Tibial nerve (tissue), 4 donors: ENCODE data around the gene GMIP. TPM values are rescaled to one million over a fixed set of nuclear protein-coding genes. Genes with fewer than 3 reads are reported as not detected.

Experiments
- DNase-seq, 2 donors: peaks; one replicate each; pipeline ENCODE4 v3.0.0-alpha.2; 2019; ENCODE audit warnings: low spot score in 2 of 2
- H3K27ac ChIP-seq, 4 donors: fragments of 200-600 bp; sonication (generic) in 3 of 4; one replicate each; pipeline ENCODE4 v1.5.1; 2017 to 2019; ENCODE audit warnings: mild to moderate bottlenecking in 1 of 4
- H3K27me3 ChIP-seq, 2 donors: fragments of 200-600 bp; sonication (generic) in 1 of 2; one replicate each; pipeline versions ENCODE4 v1.5.1 to v1.6.0; 2017 to 2019
- H3K36me3 ChIP-seq, 3 donors: fragments of 200-600 bp; sonication (generic); one replicate each; pipeline ENCODE4 v1.5.1; 2018 to 2019
- H3K4me1 ChIP-seq, 4 donors: fragments of 200-600 bp; sonication (generic) in 3 of 4; one replicate each; pipeline ENCODE4 v1.5.1; 2017 to 2019
- H3K4me3 ChIP-seq, 4 donors: fragments of 200-600 bp; sonication (generic) in 3 of 4; one replicate each; pipeline ENCODE4 v1.5.1; 2017 to 2019; ENCODE audit warnings: mild to moderate bottlenecking in 1 of 4, moderate library complexity in 1 of 4
- H3K9me3 ChIP-seq, 4 donors: fragments of 200-600 bp; sonication (generic) in 3 of 4; one replicate each; pipeline ENCODE4 v1.5.1; 2017 to 2019
- CTCF ChIP-seq, 5 experiments: fragments of 200-600 bp in 3 of 5; fragments of 450-650 bp in 2 of 5; sonication (generic) in 3 of 5; IDR thresholded peaks; one replicate each; pipeline ENCODE4 v1.5.1; 2016 to 2019; ENCODE audit warnings: antibody characterized with exemption in 5 of 5, mild to moderate bottlenecking in 3 of 5, moderate library complexity in 2 of 5
- EP300 ChIP-seq, 2 donors: sonication (generic); formaldehyde crosslinking; IDR thresholded peaks; one replicate each; pipeline ENCODE4 v1.6.1; 2017; ENCODE audit warnings: antibody characterized with exemption in 2 of 2, mild to moderate bottlenecking in 1 of 2
- POLR2A ChIP-seq, 2 donors: fragments of 450-650 bp; IDR thresholded peaks; one replicate each; pipeline ENCODE4 v1.6.1; 2017; ENCODE audit warnings: antibody characterized with exemption in 2 of 2, mild to moderate bottlenecking in 2 of 2, moderate library complexity in 2 of 2
- WGBS, 2 donors: methylation state at CpG; one replicate each; pipeline ENCODE4 v1.1.5; 2018; 5-methylcytosine and 5-hydroxymethylcytosine counted together
- total RNA-seq, 4 donors: library from RNA; depleted of rRNA; stranded (reverse); fragments of >200 nt; gene quantifications; one replicate each; pipeline ENCODE4 v1.1.0, GENCODE V29; 2016

The GMIP gene
- total RNA-seq, 4 donors from 2014 or later = 8.8 to 35.1 (median 15.6) TPM

DNA sequence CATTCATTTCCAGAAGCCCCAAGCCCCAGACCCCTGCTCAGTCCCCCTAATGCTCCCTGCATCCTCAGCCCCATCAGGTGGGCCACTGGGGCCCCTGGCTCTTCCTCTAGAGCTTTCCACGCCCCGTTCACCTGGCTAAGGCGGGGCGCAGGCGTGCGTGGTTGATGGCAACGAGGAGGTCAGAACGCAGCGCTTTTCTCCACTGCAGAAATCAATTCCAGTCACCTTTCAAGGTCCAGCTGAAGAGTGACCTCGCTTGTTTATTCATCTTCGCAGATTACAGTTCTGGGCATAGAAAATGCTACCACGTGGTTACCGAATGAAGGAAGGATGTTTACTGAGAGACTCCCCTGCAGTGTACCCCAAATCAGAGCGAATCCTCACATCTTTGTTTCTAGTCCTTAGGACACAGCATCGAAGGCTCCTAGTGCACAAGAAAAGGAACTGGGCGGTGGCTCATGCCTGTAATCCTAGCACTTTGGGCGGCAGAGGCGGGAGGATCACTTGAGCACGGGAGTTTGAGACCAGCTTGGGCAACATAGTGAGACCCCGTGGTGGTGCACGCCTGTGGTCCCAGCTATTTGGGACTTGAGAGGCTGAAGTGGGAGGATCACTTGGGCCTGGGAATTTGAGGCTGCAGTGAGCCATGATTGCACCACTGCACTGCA, 24.1 kb downstream of the GMIP start:
- Histone ChIP-seq H3K4me1 (peaks cover 0 to 11% (median 0%) of the 10 kb centered on the region in 4 donors), H3K27ac (no peak overlapping the region), H3K9me3 (no peaks in the 10 kb centered on the region), H3K4me3 (peak overlapping the region in 2 of 4 donors; percentile 51 to 64), H3K27me3 (peaks cover 0 to 9% of the 10 kb centered on the region in 2 donors), H3K36me3 (no peaks in the 10 kb centered on the region)
- no peak for TF ChIP-seq CTCF (IDR thresholded peaks at IDR 0.05)
- no peak for TF ChIP-seq POLR2A (IDR thresholded peaks at IDR 0.05)
- no peak for TF ChIP-seq EP300 (IDR thresholded peaks at IDR 0.05)
- DNase-seq = no peak
- WGBS, 2 donors = 56 to 61% methylated on average over 21 of the region's 21 CpGs

GRCh38 chr19:19618219-19619051, 25.0 kb downstream of the GMIP start, which contains the start of gene PBX4:
Gene PBX4 (minus strand): TSS chr19:19618687. CDS start chr19:19618629, 58 bp downstream.
- H3K4me1 ChIP-seq = peaks cover 0 to 11% (median 0%) of the 10 kb centered on the region in 4 donors
- DNase-seq = peak; percentile 89 to 91
- H3K36me3 ChIP-seq = no peaks in the 10 kb centered on the region
- H3K27ac ChIP-seq = peak within 1 kb of the TSS in 2 of 4 donors; percentile 29 to 67
- TF ChIP-seq POLR2A (IDR thresholded peaks at IDR 0.05) = peak; percentile 32 to 37
- peak in 1 of 2 donors; percentile 14 for TF ChIP-seq EP300 (IDR thresholded peaks at IDR 0.05)
- TF ChIP-seq CTCF (IDR thresholded peaks at IDR 0.05) = no peak
- H3K9me3 ChIP-seq = no peaks in the 10 kb centered on the region
- WGBS, 2 donors = 7 to 8% methylated on average over 66 to 67 of the region's 80 CpGs
- peak within 1 kb of the TSS; percentile 36 to 64 (median 50) for H3K4me3 ChIP-seq
- H3K27me3 ChIP-seq = peaks cover 0 to 9% of the 10 kb centered on the region in 2 donors

- Histone ChIP-seq H3K27me3 (peaks cover 0 to 9% of the 10 kb centered on the region in 2 donors), H3K4me3 (no peak overlapping the region), H3K4me1 (peaks cover 0 to 11% (median 0%) of the 10 kb centered on the region in 4 donors), H3K27ac (no peak overlapping the region), H3K9me3 (no peaks in the 10 kb centered on the region), H3K36me3 (no peaks in the 10 kb centered on the region)
- WGBS, 2 donors = 85 to 92% methylated on average over 3 of the region's 3 CpGs
- no peak for DNase-seq
- TF ChIP-seq EP300 (IDR thresholded peaks at IDR 0.05) = no peak
- no peak for TF ChIP-seq POLR2A (IDR thresholded peaks at IDR 0.05)
- no peak for TF ChIP-seq CTCF (IDR thresholded peaks at IDR 0.05)
Observed at GRCh38 chr19:19615086-19615485, 28.4 kb downstream of the GMIP start.

- WGBS, 2 donors = 62 to 79% methylated on average over 4 of the region's 4 CpGs
- Histone ChIP-seq H3K36me3 (no peaks in the 10 kb centered on the region), H3K27me3 (peaks cover 0 to 9% of the 10 kb centered on the region in 2 donors), H3K9me3 (no peaks in the 10 kb centered on the region), H3K4me3 (no peak overlapping the region), H3K27ac (no peak overlapping the region), H3K4me1 (peaks cover 0 to 4% (median 0%) of the 10 kb centered on the region in 4 donors)
- no peak for DNase-seq
- TF ChIP-seq EP300 (IDR thresholded peaks at IDR 0.05) (no peak), POLR2A (IDR thresholded peaks at IDR 0.05) (no peak), CTCF (IDR thresholded peaks at IDR 0.05) (no peak)
Observed at GRCh38 chr19:19613506-19613905, 30.0 kb downstream of the GMIP start.
